K562 (cell line): ENCODE measurements around the gene CAMK2D. TPM values are rescaled to one million over a fixed set of nuclear protein-coding genes. Genes with fewer than 3 reads are reported as not detected.

ENCODE experiments used
- ATAC-seq: fragments of 200-7000 bp; cut with Tn5 transposase; 3 replicates; pipeline ENCODE4 v1.9.1; 2020; ENCODE audit warnings: moderate library complexity
- BruUV-seq: library from RNA; stranded (reverse); fragments of 400-500 nt; replicated peaks from 2 replicates; lab custom pipeline; 2021; lab: Mats Ljungman, UMichigan
- CTCF ChIA-PET: fragments of 300-600 bp; formaldehyde crosslinking; extraction: SDS; loops from one replicate; lab custom pipeline; 2021; ENCODE audit warnings: low intra/inter-chr PET ratio; lab: Yijun Ruan, JAX
- POLR2A ChIA-PET: fragments of 300-600, 350-650 bp; sonication (Branson Sonifier 250); formaldehyde crosslinking; extraction: SDS; loops from one replicate; lab custom pipeline; 2021; ENCODE audit warnings: antibody characterized with exemption, inconsistent platforms; lab: Yijun Ruan, JAX
- DNase-seq, 4 experiments: peaks; one replicate each; pipeline versions ENCODE4 v3.0.0 to v3.0.0-alpha.2; 2011 to 2018; ENCODE audit warnings: low spot score in 3 of 4, mixed read lengths in 3 of 4; ENCODE audit errors: extremely low read depth in 1 of 4
- FAIRE-seq: peaks from 2 replicates; lab custom pipeline; 2011; peaks lifted over from hg19 to GRCh38; lab: Jason Lieb, UNC
- H2AFZ ChIP-seq: 2 replicates; pipeline ENCODE4 v1.6.0; 2011; ENCODE audit warnings: low read depth, low read length, control low read depth, inconsistent platforms
- H3K27ac ChIP-seq: fragments of 200-600 bp; 3 replicates; pipeline ENCODE4 v1.8.0; 2011; ENCODE audit warnings: low read depth, mild to moderate bottlenecking, control low read depth, inconsistent platforms, low read length, moderate library complexity, mixed read lengths; ENCODE audit errors: extremely low read depth
- H3K27me3 ChIP-seq, 2 experiments: fragments of 300-600 bp in 1 of 2; 2 replicates in 1 of 2; 3 replicates in 1 of 2; pipeline versions ENCODE4 v1.6.0 to v1.8.0; 2011; ENCODE audit warnings: inconsistent platforms in 2 of 2, low read length in 2 of 2, mild to moderate bottlenecking in 1 of 2, mixed read lengths in 1 of 2, moderate library complexity in 1 of 2; ENCODE audit not compliant: control insufficient read depth in 2 of 2, insufficient read depth in 2 of 2
- H3K36me3 ChIP-seq: fragments of 300-600 bp; 3 replicates; pipeline ENCODE4 v1.8.0; 2011; ENCODE audit warnings: mild to moderate bottlenecking, low read length, inconsistent platforms; ENCODE audit not compliant: control insufficient read depth, insufficient read depth
- H3K4me1 ChIP-seq, 2 experiments: fragments of 200-600 bp in 1 of 2; replicated peaks in 1 of 2; 2 replicates in 1 of 2; 3 replicates in 1 of 2; pipeline versions ENCODE4 v1.5.1 to v1.8.0; 2011; ENCODE audit warnings: inconsistent platforms in 2 of 2, low read length in 2 of 2, mild to moderate bottlenecking in 1 of 2, mixed read lengths in 1 of 2, moderate library complexity in 1 of 2; ENCODE audit not compliant: control insufficient read depth in 2 of 2, insufficient read depth in 2 of 2
- H3K4me2 ChIP-seq: 2 replicates; pipeline ENCODE4 v1.6.1; 2011; ENCODE audit warnings: low read length, control low read depth, inconsistent platforms, mixed read lengths; ENCODE audit not compliant: insufficient read depth
- H3K4me3 ChIP-seq: fragments of 200-600 bp; sonication (generic), shearing (Covaris generic); 2 replicates; pipeline ENCODE4 v1.5.1; 2016; ENCODE audit warnings: control low read depth, inconsistent platforms
- H3K79me2 ChIP-seq: fragments of 200-600 bp; 3 replicates; pipeline ENCODE4 v1.8.0; 2011; ENCODE audit warnings: low read length, inconsistent platforms; ENCODE audit not compliant: control insufficient read depth, insufficient read depth
- H3K9ac ChIP-seq, 2 experiments: 2 replicates each; pipeline versions ENCODE4 v1.6.0 to v1.6.1; 2011; ENCODE audit warnings: low read depth in 2 of 2, low read length in 2 of 2, control low read depth in 1 of 2, inconsistent platforms in 1 of 2, mild to moderate bottlenecking in 1 of 2, mixed read lengths in 1 of 2; ENCODE audit not compliant: insufficient read depth in 1 of 2
- H3K9me1 ChIP-seq: one replicate; pipeline ENCODE4 v1.6.0; 2011; ENCODE audit warnings: inconsistent platforms, mild to moderate bottlenecking, low read length, moderate library complexity; ENCODE audit not compliant: control insufficient read depth, insufficient read depth
- H3K9me3 ChIP-seq: replicated peaks from 2 replicates; pipeline ENCODE4 v1.5.1; 2011; ENCODE audit warnings: low read depth, low read length, inconsistent platforms; ENCODE audit not compliant: control insufficient read depth, insufficient read depth
- H4K20me1 ChIP-seq: replicated peaks from 2 replicates; pipeline ENCODE4 v1.6.1; 2011; ENCODE audit warnings: low read length, inconsistent platforms, mixed read lengths; ENCODE audit not compliant: control insufficient read depth, insufficient read depth
- C11orf30 ChIP-seq: fragments of 450-650 bp; IDR thresholded peaks from 2 replicates; pipeline ENCODE4 v1.6.1; 2016; ENCODE audit warnings: low read depth, mild to moderate bottlenecking
- CHCHD3 ChIP-seq: fragments of 250-450 bp; sonication (Bioruptor Pico); IDR thresholded peaks from 2 replicates; pipeline ENCODE4 v2.1.2; 2022; ENCODE audit warnings: mild to moderate bottlenecking
- DPF2 ChIP-seq: fragments of 450-650 bp; IDR thresholded peaks from 2 replicates; pipeline ENCODE4 v1.6.1; 2016
- FOXK1 ChIP-seq: sonication (generic); formaldehyde crosslinking; IDR thresholded peaks from 2 replicates; pipeline ENCODE4 v1.8.0; 2022; ENCODE audit warnings: missing genetic modification reagents, mild to moderate bottlenecking, borderline replicate concordance
- HDAC2 ChIP-seq: fragments of 450-650 bp; IDR thresholded peaks from 2 replicates; pipeline ENCODE4 v1.6.1; 2016; ENCODE audit warnings: mild to moderate bottlenecking
- JUND ChIP-seq, 2 experiments: IDR thresholded peaks; 2 replicates in 1 of 2; 3 replicates in 1 of 2; pipeline ENCODE4 v1.6.1; 2011; ENCODE audit warnings: borderline replicate concordance in 2 of 2, low read depth in 2 of 2, low read length in 2 of 2, improper control_type of control experiment in 1 of 2, missing biosample characterization in 1 of 2, missing genetic modification characterization in 1 of 2, missing genetic modification reagents in 1 of 2
- NFATC3 ChIP-seq: fragments of 450-650 bp; IDR thresholded peaks from 2 replicates; pipeline ENCODE4 v1.6.1; 2017; ENCODE audit warnings: mild to moderate bottlenecking
- NFE2 ChIP-seq: IDR thresholded peaks from 2 replicates; pipeline ENCODE4 v1.6.1; 2014; ENCODE audit warnings: antibody characterized with exemption, low read depth
- PREB ChIP-seq: sonication (generic); formaldehyde crosslinking; IDR thresholded peaks from 2 replicates; pipeline ENCODE4 v1.8.1; 2023; ENCODE audit warnings: mild to moderate bottlenecking, missing genetic modification reagents
- RBFOX2 ChIP-seq: fragments of 200-400 bp; formaldehyde crosslinking; IDR thresholded peaks from 2 replicates; pipeline ENCODE4 v1.6.1; 2017; ENCODE audit warnings: low read depth, mild to moderate bottlenecking, low read length, moderate library complexity
- SETDB1 ChIP-seq: IDR thresholded peaks from one replicate; pipeline ENCODE4 v1.6.1; 2012; ENCODE audit warnings: low read length, control low read depth, inconsistent platforms
- SMARCA4 ChIP-seq: fragments of 450-650 bp; IDR thresholded peaks from 2 replicates; pipeline ENCODE4 v1.6.1; 2016
- SMARCE1 ChIP-seq: fragments of 450-650 bp; IDR thresholded peaks from 2 replicates; pipeline ENCODE4 v1.7.1; 2016; ENCODE audit warnings: mild to moderate bottlenecking
- SP1 ChIP-seq: sonication (generic); formaldehyde crosslinking; IDR thresholded peaks from 2 replicates; pipeline ENCODE4 v1.8.1; 2022; ENCODE audit warnings: mild to moderate bottlenecking, missing genetic modification reagents
- STAT5A ChIP-seq: IDR thresholded peaks from 2 replicates; pipeline ENCODE4 v1.6.1; 2012; ENCODE audit warnings: low read length, inconsistent platforms, borderline replicate concordance
- TCF7 ChIP-seq: sonication (generic); IDR thresholded peaks from 2 replicates; pipeline ENCODE4 v1.6.1; 2016; ENCODE audit warnings: antibody characterized with exemption, borderline replicate concordance
- TEAD2 ChIP-seq: fragments of 450-650 bp; IDR thresholded peaks from 2 replicates; pipeline ENCODE4 v1.6.1; 2016; ENCODE audit warnings: missing genetic modification characterization, control low read depth, missing compliant biosample characterization
- TEAD4 ChIP-seq, 2 experiments: sonication (generic) in 1 of 2; formaldehyde crosslinking in 1 of 2; IDR thresholded peaks; 2 replicates each; pipeline versions ENCODE4 v1.6.1 to v1.8.0; 2012 to 2022; ENCODE audit warnings: borderline replicate concordance in 1 of 2, inconsistent platforms in 1 of 2, low read length in 1 of 2, mild to moderate bottlenecking in 1 of 2, missing genetic modification reagents in 1 of 2
- ZFX ChIP-seq: sonication (generic); formaldehyde crosslinking; IDR thresholded peaks from 2 replicates; pipeline ENCODE4 v1.8.0; 2022; ENCODE audit warnings: mild to moderate bottlenecking, missing genetic modification reagents, moderate library complexity
- ZNF282 ChIP-seq: sonication (generic); formaldehyde crosslinking; IDR thresholded peaks from 2 replicates; pipeline ENCODE4 v1.8.1; 2023; ENCODE audit warnings: missing genetic modification reagents
- ZNF316 ChIP-seq: fragments of 450-650 bp; IDR thresholded peaks from 2 replicates; pipeline ENCODE4 v1.6.1; 2016
- ZNF695 ChIP-seq: fragments of 450-650 bp; formaldehyde crosslinking; IDR thresholded peaks from 2 replicates; pipeline ENCODE4 v1.4.0; 2020; ENCODE audit warnings: mild to moderate bottlenecking, moderate library complexity
- WGBS: fragments of 100-300 bp; shearing (Covaris generic); methylation state at CpG from one replicate; pipeline ENCODE4 v1.1.6; 2016; ENCODE audit warnings: low coverage, mixed read lengths; ENCODE audit not compliant: insufficient coverage; ENCODE audit errors: missing lambda C conversion rate; 5-methylcytosine and 5-hydroxymethylcytosine counted together
- in situ Hi-C: fragments of 300-500 bp; cut with MboI; formaldehyde crosslinking; loops from 4 replicates; pipeline ENCODE4 v1.15.0; 2018; ENCODE audit warnings: inconsistent platforms, mixed read lengths
- intact Hi-C: fragments of 100-400 bp; cut with micrococcal nuclease; formaldehyde crosslinking; loops from 2 replicates; pipeline ENCODE4 v1.14.2; 2022
- polyA plus RNA-seq, 8 experiments: library from polyadenylated mRNA; depleted of rRNA in 4 of 8; stranded (reverse) in 5 of 8; unstranded in 3 of 8; fragments of >200 nt; fragmentation: Nextera tagmentation in 2 of 8; fragmentation: Illumina TruSeq in 1 of 8; extraction: Ambion mirVana in 2 of 8; extraction: Trizol in 1 of 8; gene quantifications; 2 replicates each; pipeline versions ENCODE4 v1.2.1 to v1.2.3, GENCODE V29; 2011 to 2014; ENCODE audit warnings: inconsistent platforms in 1 of 8, missing spikeins in 1 of 8
- total RNA-seq, 7 experiments: library from RNA; depleted of rRNA in 6 of 7; stranded (reverse); fragments of >200 nt in 6 of 7; fragmentation: Illumina TruSeq in 2 of 7; extraction: Trizol in 2 of 7; gene quantifications; 2 replicates each; pipeline versions ENCODE4 v1.2.1 to v1.2.3, GENCODE V29; 2011 to 2021; ENCODE audit warnings: low replicate concordance in 1 of 7
- TF ChIP-seq, protein P1 (sequence below): sonication (generic); formaldehyde crosslinking; IDR thresholded peaks from 2 replicates; pipeline ENCODE4 v1.8.1; 2022; ENCODE audit warnings: missing genetic modification reagents

CAMK2D gene
- total and polyA plus RNA-seq, 9 of the 15 experiments (the other 6 are each of a cell fraction or from before 2014, with no cell fraction given) = 0.01 to 0.33 (median 0.04) TPM; not detected in 2

GRCh38 chr4:113584407-113585150 is 177.0 kb downstream of the CAMK2D start:
- FAIRE-seq = peak; percentile 81
- no peak for TF ChIP-seq PREB (CRISPR knock-in tag)
- TF ChIP-seq TCF7 = no peak
- TF ChIP-seq NFATC3 = no peak
- TF ChIP-seq DPF2 = peak; percentile 37; the same call in 1 of the 2 replicates
- TF ChIP-seq SETDB1 = no peak
- TF ChIP-seq TEAD2 (tag) = no peak
- no peak for TF ChIP-seq RBFOX2
- TF ChIP-seq STAT5A = 0 out of 2 replicates have a peak, but pooled peaks have one; percentile 28
- TF ChIP-seq SP1 (CRISPR knock-in tag) = no peak
- TF ChIP-seq C11orf30 = 0 out of 2 replicates have a peak, but pooled peaks have one; percentile 36
- TF ChIP-seq CHCHD3 (CRISPR knock-in tag) = no peak
- TF ChIP-seq ZNF695 (CRISPR knock-in tag) = no peak
- peak; percentile 38 for TF ChIP-seq ZNF316
- no peak for TF ChIP-seq FOXK1 (CRISPR knock-in tag)
- TF ChIP-seq NFE2 = peak; percentile 70
- TF ChIP-seq HDAC2 = no peak
- TF ChIP-seq JUND (IDR thresholded peaks at IDR 0.05; ENCODE audit: borderline replicate concordance, low read depth, low read length) = peak; percentile 37; the same call in 1 of the 2 replicates
- no peak for TF ChIP-seq JUND (tag; IDR thresholded peaks at IDR 0.05; ENCODE audit: borderline replicate concordance, low read depth, low read length)
- TF ChIP-seq ZFX (CRISPR knock-in tag) = 0 out of 2 replicates have a peak, but pooled peaks have one; percentile 22
- TF ChIP-seq, protein P1, sequence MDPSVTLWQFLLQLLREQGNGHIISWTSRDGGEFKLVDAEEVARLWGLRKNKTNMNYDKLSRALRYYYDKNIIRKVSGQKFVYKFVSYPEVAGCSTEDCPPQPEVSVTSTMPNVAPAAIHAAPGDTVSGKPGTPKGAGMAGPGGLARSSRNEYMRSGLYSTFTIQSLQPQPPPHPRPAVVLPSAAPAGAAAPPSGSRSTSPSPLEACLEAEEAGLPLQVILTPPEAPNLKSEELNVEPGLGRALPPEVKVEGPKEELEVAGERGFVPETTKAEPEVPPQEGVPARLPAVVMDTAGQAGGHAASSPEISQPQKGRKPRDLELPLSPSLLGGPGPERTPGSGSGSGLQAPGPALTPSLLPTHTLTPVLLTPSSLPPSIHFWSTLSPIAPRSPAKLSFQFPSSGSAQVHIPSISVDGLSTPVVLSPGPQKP = no peak
- peak; percentile 31; the same call in 1 of the 2 replicates for TF ChIP-seq SMARCA4
- no peak for TF ChIP-seq ZNF282
- TF ChIP-seq SMARCE1 = peak; percentile 25; the same call in 1 of the 2 replicates
- TF ChIP-seq TEAD4 (IDR thresholded peaks at IDR 0.05; ENCODE audit: low read length) = peak; percentile 43
- no peak for TF ChIP-seq TEAD4 (CRISPR knock-in tag; IDR thresholded peaks at IDR 0.05; ENCODE audit: borderline replicate concordance)

More at GRCh38 chr4:113584407-113585150, 177.0 kb downstream of the CAMK2D start:
- 4% methylated on average over 4 of the region's 4 CpGs for WGBS
- H3K9me1 ChIP-seq = no peaks in the 10 kb centered on the region
- peak overlapping the region; percentile 70 for H3K27ac ChIP-seq
- no peak overlapping the region for H3K4me3 ChIP-seq
- no TSS peak for BruUV-seq
- no peaks in the 10 kb centered on the region for H4K20me1 ChIP-seq
- in situ Hi-C loops = no loop called here
- no peaks in the 10 kb centered on the region; a peak in 2 of 5 replicates for H3K4me1 ChIP-seq
- DNase-seq (peak; percentile 27 to 80 (median 38)), ATAC-seq (peak; percentile 90)
- peak overlapping the region; percentile 56; the same call in 1 of the 2 replicates for H2AFZ ChIP-seq
- no peaks in the 10 kb centered on the region for H3K36me3 ChIP-seq
- POLR2A ChIA-PET = no interaction called here
- peak overlapping the region; percentile 33; the same call in 1 of the 2 replicates for H3K4me2 ChIP-seq
- no peaks in the 10 kb centered on the region for H3K27me3 ChIP-seq
- H3K9ac ChIP-seq = peak overlapping the region in 1 of 2 experiments; percentile 31; a peak in 1 of 4 replicates
- H3K9me3 ChIP-seq = no peaks in the 10 kb centered on the region
- no peaks in the 10 kb centered on the region for H3K79me2 ChIP-seq
- CTCF ChIA-PET = no interaction called here
- intact Hi-C loops = no loop called here
